K562 (cell line): ENCODE results near the gene ANO7. TPM values are rescaled to one million over a fixed set of nuclear protein-coding genes. Genes with fewer than 3 reads are reported as not detected.

ENCODE experiments used
- ATAC-seq: fragments of 200-7000 bp; cut with Tn5 transposase; 3 replicates; pipeline ENCODE4 v1.9.1; 2020; ENCODE audit warnings: moderate library complexity
- BruUV-seq: library from RNA; stranded (reverse); fragments of 400-500 nt; replicated peaks from 2 replicates; lab custom pipeline; 2021; lab: Mats Ljungman, UMichigan
- CTCF ChIA-PET: fragments of 300-600 bp; formaldehyde crosslinking; extraction: SDS; loops from one replicate; lab custom pipeline; 2021; ENCODE audit warnings: low intra/inter-chr PET ratio; lab: Yijun Ruan, JAX
- POLR2A ChIA-PET: fragments of 300-600, 350-650 bp; sonication (Branson Sonifier 250); formaldehyde crosslinking; extraction: SDS; loops from one replicate; lab custom pipeline; 2021; ENCODE audit warnings: antibody characterized with exemption, inconsistent platforms; lab: Yijun Ruan, JAX
- DNase-seq, 4 experiments: peaks; one replicate each; pipeline versions ENCODE4 v3.0.0 to v3.0.0-alpha.2; 2011 to 2018; ENCODE audit warnings: low spot score in 3 of 4, mixed read lengths in 3 of 4; ENCODE audit errors: extremely low read depth in 1 of 4
- FAIRE-seq: peaks from 2 replicates; lab custom pipeline; 2011; peaks lifted over from hg19 to GRCh38; lab: Jason Lieb, UNC
- H2AFZ ChIP-seq: 2 replicates; pipeline ENCODE4 v1.6.0; 2011; ENCODE audit warnings: low read depth, low read length, control low read depth, inconsistent platforms
- H3K27ac ChIP-seq: fragments of 200-600 bp; 3 replicates; pipeline ENCODE4 v1.8.0; 2011; ENCODE audit warnings: low read depth, mild to moderate bottlenecking, control low read depth, inconsistent platforms, low read length, moderate library complexity, mixed read lengths; ENCODE audit errors: extremely low read depth
- H3K27me3 ChIP-seq, 2 experiments: fragments of 300-600 bp in 1 of 2; 2 replicates in 1 of 2; 3 replicates in 1 of 2; pipeline versions ENCODE4 v1.6.0 to v1.8.0; 2011; ENCODE audit warnings: inconsistent platforms in 2 of 2, low read length in 2 of 2, mild to moderate bottlenecking in 1 of 2, mixed read lengths in 1 of 2, moderate library complexity in 1 of 2; ENCODE audit not compliant: control insufficient read depth in 2 of 2, insufficient read depth in 2 of 2
- H3K36me3 ChIP-seq: fragments of 300-600 bp; 3 replicates; pipeline ENCODE4 v1.8.0; 2011; ENCODE audit warnings: mild to moderate bottlenecking, low read length, inconsistent platforms; ENCODE audit not compliant: control insufficient read depth, insufficient read depth
- H3K4me1 ChIP-seq, 2 experiments: fragments of 200-600 bp in 1 of 2; replicated peaks in 1 of 2; 2 replicates in 1 of 2; 3 replicates in 1 of 2; pipeline versions ENCODE4 v1.5.1 to v1.8.0; 2011; ENCODE audit warnings: inconsistent platforms in 2 of 2, low read length in 2 of 2, mild to moderate bottlenecking in 1 of 2, mixed read lengths in 1 of 2, moderate library complexity in 1 of 2; ENCODE audit not compliant: control insufficient read depth in 2 of 2, insufficient read depth in 2 of 2
- H3K4me2 ChIP-seq: 2 replicates; pipeline ENCODE4 v1.6.1; 2011; ENCODE audit warnings: low read length, control low read depth, inconsistent platforms, mixed read lengths; ENCODE audit not compliant: insufficient read depth
- H3K4me3 ChIP-seq: fragments of 200-600 bp; sonication (generic), shearing (Covaris generic); 2 replicates; pipeline ENCODE4 v1.5.1; 2016; ENCODE audit warnings: control low read depth, inconsistent platforms
- H3K79me2 ChIP-seq: fragments of 200-600 bp; 3 replicates; pipeline ENCODE4 v1.8.0; 2011; ENCODE audit warnings: low read length, inconsistent platforms; ENCODE audit not compliant: control insufficient read depth, insufficient read depth
- H3K9ac ChIP-seq, 2 experiments: 2 replicates each; pipeline versions ENCODE4 v1.6.0 to v1.6.1; 2011; ENCODE audit warnings: low read depth in 2 of 2, low read length in 2 of 2, control low read depth in 1 of 2, inconsistent platforms in 1 of 2, mild to moderate bottlenecking in 1 of 2, mixed read lengths in 1 of 2; ENCODE audit not compliant: insufficient read depth in 1 of 2
- H3K9me1 ChIP-seq: one replicate; pipeline ENCODE4 v1.6.0; 2011; ENCODE audit warnings: inconsistent platforms, mild to moderate bottlenecking, low read length, moderate library complexity; ENCODE audit not compliant: control insufficient read depth, insufficient read depth
- H3K9me3 ChIP-seq: replicated peaks from 2 replicates; pipeline ENCODE4 v1.5.1; 2011; ENCODE audit warnings: low read depth, low read length, inconsistent platforms; ENCODE audit not compliant: control insufficient read depth, insufficient read depth
- H4K20me1 ChIP-seq: replicated peaks from 2 replicates; pipeline ENCODE4 v1.6.1; 2011; ENCODE audit warnings: low read length, inconsistent platforms, mixed read lengths; ENCODE audit not compliant: control insufficient read depth, insufficient read depth
- FOXA1 ChIP-seq: fragments of 450-650 bp; IDR thresholded peaks from 2 replicates; pipeline ENCODE4 v1.6.1; 2016; ENCODE audit warnings: mild to moderate bottlenecking, borderline replicate concordance
- KLF1 ChIP-seq: fragments of 450-650 bp; IDR thresholded peaks from 2 replicates; pipeline ENCODE4 v1.6.1; 2016; ENCODE audit warnings: missing genetic modification characterization, missing compliant biosample characterization
- MAFF ChIP-seq: IDR thresholded peaks from 2 replicates; pipeline ENCODE4 v1.6.1; 2012; ENCODE audit warnings: low read length, improper control_type of control experiment
- OTX1 ChIP-seq: fragments of 450-650 bp; formaldehyde crosslinking; IDR thresholded peaks from 2 replicates; pipeline ENCODE4 v1.4.0; 2022; ENCODE audit warnings: mild to moderate bottlenecking
- POLR2AphosphoS2 ChIP-seq: IDR thresholded peaks from 2 replicates; pipeline ENCODE4 v1.6.1; 2012; ENCODE audit warnings: low read length, improper control_type of control experiment
- RFX1 ChIP-seq: fragments of 450-650 bp; IDR thresholded peaks from 2 replicates; pipeline ENCODE4 v1.6.1; 2016; ENCODE audit warnings: mild to moderate bottlenecking, moderate library complexity
- ZNF121 ChIP-seq: sonication (generic); formaldehyde crosslinking; conservative IDR thresholded peaks from 2 replicates; pipeline ENCODE4 v1.8.0; 2022; ENCODE audit warnings: missing genetic modification reagents
- ZNF408 ChIP-seq: fragments of 250-450 bp; sonication (Bioruptor Pico); IDR thresholded peaks from 2 replicates; pipeline ENCODE4 v1.4.0; 2020; ENCODE audit warnings: low read depth, mild to moderate bottlenecking, moderate library complexity
- ZNF584 ChIP-seq: fragments of 200-800 bp; sonication (Bioruptor generic); IDR thresholded peaks from 2 replicates; pipeline ENCODE4 v1.6.1; 2016; ENCODE audit warnings: low read depth, mild to moderate bottlenecking, missing genetic modification characterization, missing compliant biosample characterization
- ZNF76 ChIP-seq: fragments of 250-450 bp; sonication (Bioruptor Pico); IDR thresholded peaks from 2 replicates; pipeline ENCODE4 v1.4.0; 2020; ENCODE audit warnings: mild to moderate bottlenecking, moderate library complexity, borderline replicate concordance
- WGBS: fragments of 100-300 bp; shearing (Covaris generic); methylation state at CpG from one replicate; pipeline ENCODE4 v1.1.6; 2016; ENCODE audit warnings: low coverage, mixed read lengths; ENCODE audit not compliant: insufficient coverage; ENCODE audit errors: missing lambda C conversion rate; 5-methylcytosine and 5-hydroxymethylcytosine counted together
- in situ Hi-C: fragments of 300-500 bp; cut with MboI; formaldehyde crosslinking; loops from 4 replicates; pipeline ENCODE4 v1.15.0; 2018; ENCODE audit warnings: inconsistent platforms, mixed read lengths
- intact Hi-C: fragments of 100-400 bp; cut with micrococcal nuclease; formaldehyde crosslinking; loops from 2 replicates; pipeline ENCODE4 v1.14.2; 2022
- polyA plus RNA-seq, 8 experiments: library from polyadenylated mRNA; depleted of rRNA in 4 of 8; stranded (reverse) in 5 of 8; unstranded in 3 of 8; fragments of >200 nt; fragmentation: Nextera tagmentation in 2 of 8; fragmentation: Illumina TruSeq in 1 of 8; extraction: Ambion mirVana in 2 of 8; extraction: Trizol in 1 of 8; gene quantifications; 2 replicates each; pipeline versions ENCODE4 v1.2.1 to v1.2.3, GENCODE V29; 2011 to 2014; ENCODE audit warnings: inconsistent platforms in 1 of 8, missing spikeins in 1 of 8
- total RNA-seq, 7 experiments: library from RNA; depleted of rRNA in 6 of 7; stranded (reverse); fragments of >200 nt in 6 of 7; fragmentation: Illumina TruSeq in 2 of 7; extraction: Trizol in 2 of 7; gene quantifications; 2 replicates each; pipeline versions ENCODE4 v1.2.1 to v1.2.3, GENCODE V29; 2011 to 2021; ENCODE audit warnings: low replicate concordance in 1 of 7
- TF ChIP-seq, protein P1 (sequence below): fragments of 250-450 bp; sonication (Bioruptor Pico); IDR thresholded peaks from 2 replicates; pipeline ENCODE4 v1.5.0; 2021; ENCODE audit warnings: mild to moderate bottlenecking, borderline replicate concordance
- TF ChIP-seq, protein P2 (sequence below): IDR thresholded peaks from 2 replicates; pipeline ENCODE4 v1.6.1; 2011; ENCODE audit not compliant: insufficient read length; ENCODE audit errors: extremely low read depth
- TF ChIP-seq, protein P3 (sequence below): fragments of 250-450 bp; sonication (Bioruptor Pico); IDR thresholded peaks from 2 replicates; pipeline ENCODE4 v1.5.0; 2022; ENCODE audit warnings: mild to moderate bottlenecking
- TF ChIP-seq, protein P4 (sequence below): fragments of 250-450 bp; sonication (Bioruptor Pico); IDR thresholded peaks from 2 replicates; pipeline ENCODE4 v1.4.0; 2020; ENCODE audit warnings: mild to moderate bottlenecking, moderate library complexity

Gene ANO7
- total and polyA plus RNA-seq, 9 of the 15 experiments (the other 6 are each of a cell fraction or from before 2014, with no cell fraction given): 0.28 to 5.1 (median 1.1) TPM

DNA sequence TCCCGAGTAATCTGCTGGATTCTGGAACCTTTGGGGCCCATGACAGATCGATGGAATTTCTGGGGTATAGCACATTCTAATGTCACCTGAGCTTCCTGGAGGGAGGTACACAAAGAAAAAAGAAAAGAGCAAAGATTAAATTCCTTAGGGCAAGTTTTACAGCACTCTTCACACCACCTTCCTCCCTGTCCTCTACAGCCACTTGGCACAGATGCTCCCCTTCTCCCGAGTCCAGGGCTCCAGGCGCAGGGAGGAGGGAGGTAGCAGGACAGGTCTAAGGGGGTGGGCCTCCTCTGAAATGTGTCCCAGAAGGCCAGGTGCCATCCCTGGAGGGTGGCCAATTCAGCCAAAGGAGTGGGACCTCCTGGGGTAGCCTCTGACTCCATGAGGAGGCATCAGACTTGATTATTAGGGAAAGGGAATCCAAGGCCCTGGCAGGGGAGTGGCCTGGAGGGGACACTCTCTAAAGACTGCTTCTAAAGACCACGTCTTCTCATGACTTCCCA is 50.3 kb downstream of the ANO7 start:
- H3K4me1 ChIP-seq: no peaks in the 10 kb centered on the region
- H3K27me3 ChIP-seq: no peaks in the 10 kb centered on the region
- ATAC-seq (no peak), FAIRE-seq (no peak), DNase-seq (no peak)
- no peak overlapping the region for H3K4me2 ChIP-seq
- H3K36me3 ChIP-seq: peaks cover 95% of the 10 kb centered on the region; the same call in 2 of the 3 replicates
- no peaks in the 10 kb centered on the region for H3K9me3 ChIP-seq
- intact Hi-C loops (no loop called here), in situ Hi-C loops (no loop called here)
- no peak overlapping the region for H3K4me3 ChIP-seq
- H3K27ac ChIP-seq: no peak overlapping the region
- 87% methylated on average over 5 of the region's 5 CpGs for WGBS
- TF ChIP-seq RFX1 (no peak), KLF1 (tag) (no peak), ZNF76 (CRISPR knock-in tag) (no peak), OTX1 (CRISPR knock-in tag) (no peak), FOXA1 (no peak), MAFF (no peak), ZNF584 (CRISPR knock-in tag) (no peak), ZNF121 (CRISPR knock-in tag) (no peak), POLR2AphosphoS2 (no peak), ZNF408 (CRISPR knock-in tag) (no peak)
- TF ChIP-seq, protein P1, sequence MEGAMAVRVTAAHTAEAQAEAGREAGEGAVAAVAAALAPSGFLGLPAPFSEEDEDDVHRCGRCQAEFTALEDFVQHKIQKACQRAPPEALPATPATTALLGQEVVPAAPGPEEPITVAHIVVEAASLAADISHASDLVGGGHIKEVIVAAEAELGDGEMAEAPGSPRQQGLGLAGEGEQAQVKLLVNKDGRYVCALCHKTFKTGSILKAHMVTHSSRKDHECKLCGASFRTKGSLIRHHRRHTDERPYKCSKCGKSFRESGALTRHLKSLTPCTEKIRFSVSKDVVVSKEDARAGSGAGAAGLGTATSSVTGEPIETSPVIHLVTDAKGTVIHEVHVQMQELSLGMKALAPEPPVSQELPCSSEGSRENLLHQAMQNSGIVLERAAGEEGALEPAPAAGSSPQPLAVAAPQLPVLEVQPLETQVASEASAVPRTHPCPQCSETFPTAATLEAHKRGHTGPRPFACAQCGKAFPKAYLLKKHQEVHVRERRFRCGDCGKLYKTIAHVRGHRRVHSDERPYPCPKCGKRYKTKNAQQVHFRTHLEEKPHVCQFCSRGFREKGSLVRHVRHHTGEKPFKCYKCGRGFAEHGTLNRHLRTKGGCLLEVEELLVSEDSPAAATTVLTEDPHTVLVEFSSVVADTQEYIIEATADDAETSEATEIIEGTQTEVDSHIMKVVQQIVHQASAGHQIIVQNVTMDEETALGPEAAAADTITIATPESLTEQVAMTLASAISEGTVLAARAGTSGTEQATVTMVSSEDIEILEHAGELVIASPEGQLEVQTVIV (CRISPR knock-in tag): no peak
- TF ChIP-seq, protein P2, sequence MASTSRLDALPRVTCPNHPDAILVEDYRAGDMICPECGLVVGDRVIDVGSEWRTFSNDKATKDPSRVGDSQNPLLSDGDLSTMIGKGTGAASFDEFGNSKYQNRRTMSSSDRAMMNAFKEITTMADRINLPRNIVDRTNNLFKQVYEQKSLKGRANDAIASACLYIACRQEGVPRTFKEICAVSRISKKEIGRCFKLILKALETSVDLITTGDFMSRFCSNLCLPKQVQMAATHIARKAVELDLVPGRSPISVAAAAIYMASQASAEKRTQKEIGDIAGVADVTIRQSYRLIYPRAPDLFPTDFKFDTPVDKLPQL: no peak
- TF ChIP-seq, protein P3, sequence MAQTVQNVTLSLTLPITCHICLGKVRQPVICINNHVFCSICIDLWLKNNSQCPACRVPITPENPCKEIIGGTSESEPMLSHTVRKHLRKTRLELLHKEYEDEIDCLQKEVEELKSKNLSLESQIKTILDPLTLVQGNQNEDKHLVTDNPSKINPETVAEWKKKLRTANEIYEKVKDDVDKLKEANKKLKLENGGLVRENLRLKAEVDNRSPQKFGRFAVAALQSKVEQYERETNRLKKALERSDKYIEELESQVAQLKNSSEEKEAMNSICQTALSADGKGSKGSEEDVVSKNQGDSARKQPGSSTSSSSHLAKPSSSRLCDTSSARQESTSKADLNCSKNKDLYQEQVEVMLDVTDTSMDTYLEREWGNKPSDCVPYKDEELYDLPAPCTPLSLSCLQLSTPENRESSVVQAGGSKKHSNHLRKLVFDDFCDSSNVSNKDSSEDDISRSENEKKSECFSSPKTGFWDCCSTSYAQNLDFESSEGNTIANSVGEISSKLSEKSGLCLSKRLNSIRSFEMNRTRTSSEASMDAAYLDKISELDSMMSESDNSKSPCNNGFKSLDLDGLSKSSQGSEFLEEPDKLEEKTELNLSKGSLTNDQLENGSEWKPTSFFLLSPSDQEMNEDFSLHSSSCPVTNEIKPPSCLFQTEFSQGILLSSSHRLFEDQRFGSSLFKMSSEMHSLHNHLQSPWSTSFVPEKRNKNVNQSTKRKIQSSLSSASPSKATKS (CRISPR knock-in tag): no peak
- TF ChIP-seq, protein P4, sequence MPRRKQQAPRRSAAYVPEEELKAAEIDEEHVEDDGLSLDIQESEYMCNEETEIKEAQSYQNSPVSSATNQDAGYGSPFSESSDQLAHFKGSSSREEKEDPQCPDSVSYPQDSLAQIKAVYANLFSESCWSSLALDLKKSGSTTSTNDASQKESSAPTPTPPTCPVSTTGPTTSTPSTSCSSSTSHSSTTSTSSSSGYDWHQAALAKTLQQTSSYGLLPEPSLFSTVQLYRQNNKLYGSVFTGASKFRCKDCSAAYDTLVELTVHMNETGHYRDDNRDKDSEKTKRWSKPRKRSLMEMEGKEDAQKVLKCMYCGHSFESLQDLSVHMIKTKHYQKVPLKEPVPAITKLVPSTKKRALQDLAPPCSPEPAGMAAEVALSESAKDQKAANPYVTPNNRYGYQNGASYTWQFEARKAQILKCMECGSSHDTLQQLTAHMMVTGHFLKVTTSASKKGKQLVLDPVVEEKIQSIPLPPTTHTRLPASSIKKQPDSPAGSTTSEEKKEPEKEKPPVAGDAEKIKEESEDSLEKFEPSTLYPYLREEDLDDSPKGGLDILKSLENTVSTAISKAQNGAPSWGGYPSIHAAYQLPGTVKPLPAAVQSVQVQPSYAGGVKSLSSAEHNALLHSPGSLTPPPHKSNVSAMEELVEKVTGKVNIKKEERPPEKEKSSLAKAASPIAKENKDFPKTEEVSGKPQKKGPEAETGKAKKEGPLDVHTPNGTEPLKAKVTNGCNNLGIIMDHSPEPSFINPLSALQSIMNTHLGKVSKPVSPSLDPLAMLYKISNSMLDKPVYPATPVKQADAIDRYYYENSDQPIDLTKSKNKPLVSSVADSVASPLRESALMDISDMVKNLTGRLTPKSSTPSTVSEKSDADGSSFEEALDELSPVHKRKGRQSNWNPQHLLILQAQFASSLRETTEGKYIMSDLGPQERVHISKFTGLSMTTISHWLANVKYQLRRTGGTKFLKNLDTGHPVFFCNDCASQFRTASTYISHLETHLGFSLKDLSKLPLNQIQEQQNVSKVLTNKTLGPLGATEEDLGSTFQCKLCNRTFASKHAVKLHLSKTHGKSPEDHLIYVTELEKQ (CRISPR knock-in tag): no peak
- ChIA-PET POLR2A (interaction anchor here (0.7 kb wide), 1 partner anchor 170 kb away, joined by 4 read pairs; no protein-coding TSS in a partner anchor), CTCF (no interaction called here)
- no peaks in the 10 kb centered on the region for H3K79me2 ChIP-seq
- H4K20me1 ChIP-seq: no peaks in the 10 kb centered on the region
- no TSS peak for BruUV-seq
- no peak overlapping the region for H2AFZ ChIP-seq
- H3K9ac ChIP-seq: no peak overlapping the region
- H3K9me1 ChIP-seq: no peaks in the 10 kb centered on the region
